A549 (cell line): ENCODE data around the gene PHF21A. TPM values are rescaled to one million over a fixed set of nuclear protein-coding genes. Genes with fewer than 3 reads are reported as not detected.

Experiments used
- ATAC-seq, 2 experiments: fragments of 200-7000 bp in 1 of 2; fragments of >200 bp in 1 of 2; cut with Nextera tagmentation in 1 of 2; cut with Tn5 transposase in 1 of 2; 3 replicates each; pipeline versions ENCODE4 v1.8.0 to v1.9.1; 2018 to 2020; ENCODE audit warnings: mild to moderate bottlenecking in 1 of 2, moderate library complexity in 1 of 2
- CTCF ChIA-PET: fragments of 300-600 bp; sonication (Branson Sonifier 250); formaldehyde crosslinking; extraction: SDS; loops from one replicate; lab custom pipeline; 2021; ENCODE audit warnings: antibody characterized with exemption, inconsistent platforms; lab: Yijun Ruan, JAX
- POLR2A ChIA-PET: fragments of 350-600 bp; formaldehyde crosslinking; extraction: SDS; loops from one replicate; lab custom pipeline; 2021; ENCODE audit warnings: antibody characterized with exemption, inconsistent platforms; lab: Yijun Ruan, JAX
- DNase-seq, 2 experiments: peaks; one replicate each; pipeline versions ENCODE4 v3.0.0 to v3.0.0-alpha.2; 2011 to 2016; ENCODE audit warnings: low read depth in 1 of 2, low spot score in 1 of 2
- FAIRE-seq: peaks from 2 replicates; lab custom pipeline; 2011; peaks lifted over from hg19 to GRCh38; lab: Jason Lieb, UNC
- H3K27ac ChIP-seq, 2 experiments: fragments of >200 bp; sonication (Bioruptor Twin); formaldehyde crosslinking; 3 replicates each; pipeline ENCODE4 v1.5.1; 2016 to 2017
- H3K4me1 ChIP-seq: fragments of >200 bp; sonication (Bioruptor Twin); formaldehyde crosslinking; 3 replicates; pipeline ENCODE4 v1.6.1; 2016
- H3K4me2 ChIP-seq: fragments of >200 bp; sonication (Bioruptor Twin); formaldehyde crosslinking; 3 replicates; pipeline ENCODE4 v1.6.1; 2016
- H3K4me3 ChIP-seq: fragments of >200 bp; sonication (Bioruptor Twin); formaldehyde crosslinking; 3 replicates; pipeline ENCODE4 v1.5.1; 2016
- H3K9me3 ChIP-seq: fragments of >200 bp; sonication (Bioruptor Twin); formaldehyde crosslinking; 3 replicates; pipeline ENCODE4 v1.6.1; 2016
- CHD2 ChIP-seq: fragments of 150-350 bp; IDR thresholded peaks from 2 replicates; pipeline ENCODE4 v1.6.1; 2014; ENCODE audit warnings: low read length; ENCODE audit not compliant: partially characterized antibody
- ESRRA ChIP-seq: fragments of 150-350 bp; IDR thresholded peaks from 2 replicates; pipeline ENCODE4 v1.6.1; 2014; ENCODE audit warnings: mild to moderate bottlenecking, low read length, borderline replicate concordance
- FOXS1 ChIP-seq: fragments of 250-450 bp; sonication (Bioruptor Pico); IDR thresholded peaks from 2 replicates; pipeline ENCODE4 v1.5.0; 2020; ENCODE audit warnings: mild to moderate bottlenecking, moderate library complexity
- HMGXB4 ChIP-seq: fragments of 250-450 bp; sonication (Bioruptor Pico); IDR thresholded peaks from 2 replicates; pipeline ENCODE4 v1.5.0; 2021; ENCODE audit warnings: mild to moderate bottlenecking, moderate library complexity, borderline replicate concordance
- HOXA7 ChIP-seq: fragments of 250-450 bp; sonication (Bioruptor Pico); IDR thresholded peaks from 2 replicates; pipeline ENCODE4 v1.5.0; 2020; ENCODE audit warnings: mild to moderate bottlenecking, moderate library complexity
- HOXB13 ChIP-seq: fragments of 250-450 bp; sonication (Bioruptor Pico); IDR thresholded peaks from 2 replicates; pipeline ENCODE4 v1.5.0; 2020; ENCODE audit warnings: low read depth, mild to moderate bottlenecking, moderate library complexity
- JUNB ChIP-seq: fragments of >200 bp; sonication (Bioruptor Twin); formaldehyde crosslinking; IDR thresholded peaks from 2 replicates; pipeline ENCODE4 v1.6.1; 2016
- KDM1A ChIP-seq: fragments of 200-600 bp; sonication (generic); IDR thresholded peaks from 2 replicates; pipeline ENCODE4 v1.6.1; 2016; ENCODE audit warnings: low read depth, mild to moderate bottlenecking
- MAFK ChIP-seq: fragments of 450-650 bp; IDR thresholded peaks from 2 replicates; pipeline ENCODE4 v1.6.1; 2014; ENCODE audit not compliant: partially characterized antibody
- NFE2L2 ChIP-seq: fragments of 150-350 bp; conservative IDR thresholded peaks from 2 replicates; pipeline ENCODE4 v1.6.1; 2014; ENCODE audit warnings: low read length
- NPAS2 ChIP-seq: fragments of 250-450 bp; sonication (Bioruptor Pico); IDR thresholded peaks from 2 replicates; pipeline ENCODE4 v1.8.0; 2022; ENCODE audit warnings: mild to moderate bottlenecking, moderate library complexity, borderline replicate concordance
- POLR2AphosphoS2 ChIP-seq: conservative IDR thresholded peaks from 2 replicates; pipeline ENCODE4 v1.6.1; 2012; ENCODE audit warnings: low read length, improper control_type of control experiment, inconsistent platforms
- REST ChIP-seq: fragments of 200-600 bp; sonication (generic); IDR thresholded peaks from 2 replicates; pipeline ENCODE4 v1.6.1; 2016; ENCODE audit warnings: antibody characterized with exemption, mild to moderate bottlenecking, moderate library complexity
- RFX5 ChIP-seq: fragments of 450-650 bp; IDR thresholded peaks from 2 replicates; pipeline ENCODE4 v1.7.1; 2014; ENCODE audit warnings: antibody characterized with exemption, mild to moderate bottlenecking, moderate library complexity
- SMC3 ChIP-seq: fragments of >200 bp; sonication (Bioruptor Twin); formaldehyde crosslinking; IDR thresholded peaks from 3 replicates; pipeline ENCODE4 v1.6.1; 2018; ENCODE audit warnings: inconsistent platforms
- SREBF2 ChIP-seq: fragments of 450-650 bp; IDR thresholded peaks from 2 replicates; pipeline ENCODE4 v1.6.1; 2014; ENCODE audit warnings: mild to moderate bottlenecking, moderate library complexity
- ZC3H11A ChIP-seq: fragments of 450-650 bp; IDR thresholded peaks from 2 replicates; pipeline ENCODE4 v1.6.1; 2014; ENCODE audit warnings: antibody characterized with exemption, mild to moderate bottlenecking
- ZFP36 ChIP-seq: fragments of 450-650 bp; IDR thresholded peaks from 2 replicates; pipeline ENCODE4 v1.6.1; 2014; ENCODE audit warnings: borderline replicate concordance; ENCODE audit not compliant: partially characterized antibody
- WGBS: methylation state at CpG from one replicate; pipeline ENCODE4 v1.1.6; 2017; ENCODE audit errors: missing lambda C conversion rate; 5-methylcytosine and 5-hydroxymethylcytosine counted together
- polyA plus RNA-seq, 4 experiments: library from polyadenylated mRNA; depleted of rRNA in 3 of 4; stranded (reverse); fragments of >200 nt; fragmentation: RNase III in 1 of 4; extraction: RNeasy Plus Mini Kit Qiagen cat#74134 plus additional on column Dnase treatment in 1 of 4; gene quantifications; 2 replicates in 3 of 4; 3 replicates in 1 of 4; pipeline ENCODE4 v1.2.3, GENCODE V29; 2011 to 2017

PHF21A gene
- polyA plus RNA-seq, 2 of the 4 experiments (the other 2 are of a cell fraction) = 20.0 to 31.9 TPM

- WGBS = 88% methylated on average over 3 of the region's 3 CpGs
- TF ChIP-seq POLR2AphosphoS2 = no peak
- TF ChIP-seq REST = no peak
- no peak for TF ChIP-seq RFX5
- TF ChIP-seq HMGXB4 (CRISPR knock-in tag) = no peak
- no peak for TF ChIP-seq FOXS1 (CRISPR knock-in tag)
- no peak for TF ChIP-seq SMC3
- no peak for TF ChIP-seq SREBF2
- TF ChIP-seq KDM1A = no peak
- TF ChIP-seq NFE2L2 = no peak
- TF ChIP-seq HOXA7 = no peak
- TF ChIP-seq, all 56 proteins: peak for 0
Observed at GRCh38 chr11:46100670-46101069, 20.6 kb downstream of the PHF21A start.

GRCh38 chr11:46099963-46100316 is 21.3 kb downstream of the PHF21A start:
- no peak overlapping the region for H3K4me2 ChIP-seq
- no peaks in the 10 kb centered on the region for H3K9me3 ChIP-seq
- peaks cover 13% of the 10 kb centered on the region; the same call in 2 of the 3 replicates for H3K4me1 ChIP-seq
- no peak for TF ChIP-seq ESRRA
- no peak for TF ChIP-seq ZC3H11A
- TF ChIP-seq JUNB = no peak
- no peak for TF ChIP-seq HOXB13 (CRISPR knock-in tag)
- WGBS = 92% methylated on average over 1 of the region's 1 CpG
- ChIA-PET CTCF (interaction anchor here (0.7 kb wide), 1 partner anchor 173 kb away, joined by 3 read pairs; no protein-coding TSS in a partner anchor), POLR2A (no interaction called here)
- ATAC-seq = no peak
- no peak overlapping the region for H3K27ac ChIP-seq
- no peak overlapping the region for H3K4me3 ChIP-seq
- DNase-seq = no peak
- peak; percentile 80 for FAIRE-seq

More at GRCh38 chr11:46100670-46101069, 20.6 kb downstream of the PHF21A start:
- peaks cover 13% of the 10 kb centered on the region; the same call in 2 of the 3 replicates for H3K4me1 ChIP-seq
- no peaks in the 10 kb centered on the region for H3K9me3 ChIP-seq
- ATAC-seq = no peak
- no peak for DNase-seq
- no peak overlapping the region for H3K4me3 ChIP-seq
- ChIA-PET CTCF (no interaction called here), POLR2A (no interaction called here)
- no peak overlapping the region for H3K4me2 ChIP-seq
- H3K27ac ChIP-seq = no peak overlapping the region
- no peak for FAIRE-seq

- Histone ChIP-seq H3K4me2 (no peak overlapping the region), H3K4me1 (peaks cover 6% of the 10 kb centered on the region; the same call in 1 of the 3 replicates), H3K4me3 (no peak overlapping the region), H3K27ac (no peak overlapping the region), H3K9me3 (no peaks in the 10 kb centered on the region)
- DNase-seq = no peak
- no peak for ATAC-seq
- WGBS = 86% methylated on average over 1 of the region's 1 CpG
- TF ChIP-seq JUNB (no peak), MAFK (no peak), HMGXB4 (CRISPR knock-in tag) (no peak), NPAS2 (CRISPR knock-in tag) (no peak), SREBF2 (no peak), ZFP36 (no peak), CHD2 (no peak)
- ChIA-PET CTCF (interaction anchor here (1.0 kb wide), 1 partner anchor 35 kb away, joined by 3 read pairs; no protein-coding TSS in a partner anchor), POLR2A (interaction anchor here (0.7 kb wide), 1 partner anchor 254 kb away, joined by 5 read pairs; no protein-coding TSS in a partner anchor)
- FAIRE-seq = no peak
Observed at GRCh38 chr11:46090375-46090774, 30.9 kb downstream of the PHF21A start.
